Right lobe of liver (tissue), 4 donors: ENCODE results near the gene PYURF.

ENCODE experiments used
- POLR2A ChIP-seq: fragments of 450-650 bp; IDR thresholded peaks from one replicate; pipeline ENCODE4 v1.6.1; 2017; ENCODE audit warnings: antibody characterized with exemption, mild to moderate bottlenecking
- TF ChIP-seq, protein P1 (sequence below), 4 donors: fragments of 200-600 bp in 3 of 4; fragments of 450-650 bp in 1 of 4; IDR thresholded peaks; one replicate each; pipeline versions ENCODE4 v1.5.1 to v1.8.0; 2016 to 2022; ENCODE audit warnings: antibody characterized with exemption in 4 of 4, mild to moderate bottlenecking in 2 of 4
- donor health status: DM: no; HTN: no; CAD: no.
- donor health status: DM: no; HTN: no; CAD: no.
- donor health status: DM: no; HTN: yes; CAD: no.

DNA sequence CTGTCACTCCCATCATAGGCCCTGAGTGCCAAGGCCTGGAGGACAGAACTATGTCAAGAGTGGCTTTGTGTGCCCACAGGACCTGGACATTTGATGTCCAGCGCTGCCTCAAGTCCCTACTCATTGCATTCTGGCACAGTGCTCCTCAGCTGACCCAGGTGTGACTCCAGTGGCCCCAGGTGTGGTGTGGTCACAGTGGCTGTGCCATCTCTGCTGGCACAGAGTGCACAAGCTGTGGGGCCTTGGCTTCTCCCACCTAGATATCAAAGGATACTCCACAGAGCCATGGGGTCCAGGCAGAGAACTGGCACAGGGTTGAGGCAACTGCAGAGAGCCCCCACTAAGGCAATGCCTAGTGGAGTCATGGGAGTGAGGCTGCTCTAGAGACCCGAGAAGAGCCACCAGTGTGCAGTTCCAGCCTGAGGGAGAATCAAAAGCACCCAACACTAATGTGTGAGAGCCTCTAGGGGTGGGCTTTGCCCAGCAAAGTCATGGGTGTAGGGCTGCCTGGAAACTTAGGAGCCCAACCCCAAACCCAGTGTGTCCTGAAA lies 25.6 kb downstream of the PYURF start:
- TF ChIP-seq POLR2A = no peak
- TF ChIP-seq, protein P1, sequence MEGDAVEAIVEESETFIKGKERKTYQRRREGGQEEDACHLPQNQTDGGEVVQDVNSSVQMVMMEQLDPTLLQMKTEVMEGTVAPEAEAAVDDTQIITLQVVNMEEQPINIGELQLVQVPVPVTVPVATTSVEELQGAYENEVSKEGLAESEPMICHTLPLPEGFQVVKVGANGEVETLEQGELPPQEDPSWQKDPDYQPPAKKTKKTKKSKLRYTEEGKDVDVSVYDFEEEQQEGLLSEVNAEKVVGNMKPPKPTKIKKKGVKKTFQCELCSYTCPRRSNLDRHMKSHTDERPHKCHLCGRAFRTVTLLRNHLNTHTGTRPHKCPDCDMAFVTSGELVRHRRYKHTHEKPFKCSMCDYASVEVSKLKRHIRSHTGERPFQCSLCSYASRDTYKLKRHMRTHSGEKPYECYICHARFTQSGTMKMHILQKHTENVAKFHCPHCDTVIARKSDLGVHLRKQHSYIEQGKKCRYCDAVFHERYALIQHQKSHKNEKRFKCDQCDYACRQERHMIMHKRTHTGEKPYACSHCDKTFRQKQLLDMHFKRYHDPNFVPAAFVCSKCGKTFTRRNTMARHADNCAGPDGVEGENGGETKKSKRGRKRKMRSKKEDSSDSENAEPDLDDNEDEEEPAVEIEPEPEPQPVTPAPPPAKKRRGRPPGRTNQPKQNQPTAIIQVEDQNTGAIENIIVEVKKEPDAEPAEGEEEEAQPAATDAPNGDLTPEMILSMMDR (IDR thresholded peaks at IDR 0.05) = no peak
